HG02938 (cell line): ENCODE measurements around the gene PAX2.

Experiments used
- ATAC-seq: cut with Tn5 transposase; IDR thresholded peaks from one replicate; pipeline ENCODE4 v1.9.1; 2021; ENCODE audit warnings: mild to moderate bottlenecking, moderate library complexity; ENCODE audit not compliant: unreplicated experiment

Gene PAX2

DNA sequence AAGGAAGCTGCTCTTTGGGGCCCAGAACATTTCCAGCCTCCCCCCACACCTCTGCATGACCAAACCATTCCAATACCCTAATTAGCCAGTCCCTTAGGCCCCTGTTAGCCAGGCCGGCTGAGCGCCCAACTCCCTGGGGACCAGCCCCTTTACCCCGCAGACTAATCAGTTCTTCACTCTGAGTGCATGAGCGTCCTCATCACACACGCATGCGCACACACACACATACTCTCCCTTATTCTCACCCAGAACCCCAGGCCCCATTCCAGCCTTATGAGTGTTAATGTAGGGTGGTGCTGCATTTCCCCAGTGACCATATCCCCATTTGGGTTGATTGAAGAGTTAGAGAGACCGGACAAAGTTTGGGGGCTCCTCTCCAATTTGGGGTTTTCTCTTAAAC, 90.4 kb downstream of the PAX2 start:
- ATAC-seq, result no peak

- ATAC-seq, result no peak
These were observed 91.5 kb downstream of the PAX2 start for GRCh38 chr10:100836891-100837290.

DNA sequence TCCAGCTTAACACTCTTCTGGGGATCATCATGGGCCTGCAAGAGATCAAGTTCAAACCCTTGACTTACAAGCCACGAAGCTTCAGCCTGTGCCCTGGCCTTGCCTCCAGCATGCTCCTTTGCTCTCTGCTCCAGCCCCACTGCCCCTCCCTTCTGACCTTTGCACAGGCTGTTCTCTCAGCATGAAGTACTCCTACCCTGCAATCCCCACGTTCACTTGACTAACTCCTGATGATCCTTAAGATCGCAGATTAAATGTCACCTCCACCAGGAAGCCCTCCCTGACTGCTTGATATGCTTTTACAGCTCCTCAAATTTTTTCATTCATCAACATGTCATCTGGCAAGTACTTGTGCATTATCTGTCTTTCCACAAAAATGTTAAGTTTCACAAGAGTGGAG, 91.9 kb downstream of the PAX2 start:
- no peak for ATAC-seq

- ATAC-seq, result no peak
These were observed 93.6 kb downstream of the PAX2 start for GRCh38 chr10:100838986-100839385.

GRCh38 chr10:100841528-100841927, 96.1 kb downstream of the PAX2 start:
- ATAC-seq, result no peak

GRCh38 chr10:100847440-100847839, 102.1 kb downstream of the PAX2 start:
- ATAC-seq, result no peak

DNA sequence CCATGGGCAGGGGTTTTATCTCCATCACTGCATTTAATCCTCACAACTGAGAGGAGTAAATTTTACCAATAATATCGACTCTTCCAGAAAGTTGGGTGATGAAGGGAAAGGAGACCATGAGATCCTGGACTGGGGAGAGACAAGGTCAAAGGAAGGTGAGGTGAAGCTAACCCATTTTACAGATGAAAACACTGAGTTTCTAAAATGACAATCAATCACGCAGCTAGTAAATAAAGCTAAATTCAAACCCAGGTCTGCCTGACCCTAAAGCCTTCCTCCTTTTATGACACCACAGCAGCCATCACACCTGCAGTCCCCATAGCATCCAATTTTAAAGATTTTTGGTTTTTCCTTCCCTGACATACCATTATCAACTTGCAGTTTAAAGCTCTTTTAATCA, 103.4 kb downstream of the PAX2 start:
- ATAC-seq, result no peak

GRCh38 chr10:100858261-100858660, 112.9 kb downstream of the PAX2 start:
- no peak for ATAC-seq

- ATAC-seq, result no peak
These were observed 113.5 kb downstream of the PAX2 start for GRCh38 chr10:100858747-100859483.

DNA sequence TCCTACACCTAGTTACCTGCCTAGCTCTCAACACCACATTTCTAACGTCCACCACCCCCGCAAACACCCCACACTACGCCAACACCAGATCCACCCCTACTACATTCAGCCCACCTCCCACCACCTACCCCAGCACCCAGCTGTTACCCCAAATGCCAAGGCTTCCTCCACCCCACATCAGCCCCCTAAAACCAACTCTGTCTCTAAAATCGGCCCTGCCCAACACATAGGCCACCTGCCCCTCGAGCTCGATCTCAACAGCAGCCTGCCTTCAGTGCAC, 114.0 kb downstream of the PAX2 start:
- no peak for ATAC-seq

- no peak for ATAC-seq
These were observed 118.1 kb downstream of the PAX2 start for GRCh38 chr10:100863433-100863832.

DNA sequence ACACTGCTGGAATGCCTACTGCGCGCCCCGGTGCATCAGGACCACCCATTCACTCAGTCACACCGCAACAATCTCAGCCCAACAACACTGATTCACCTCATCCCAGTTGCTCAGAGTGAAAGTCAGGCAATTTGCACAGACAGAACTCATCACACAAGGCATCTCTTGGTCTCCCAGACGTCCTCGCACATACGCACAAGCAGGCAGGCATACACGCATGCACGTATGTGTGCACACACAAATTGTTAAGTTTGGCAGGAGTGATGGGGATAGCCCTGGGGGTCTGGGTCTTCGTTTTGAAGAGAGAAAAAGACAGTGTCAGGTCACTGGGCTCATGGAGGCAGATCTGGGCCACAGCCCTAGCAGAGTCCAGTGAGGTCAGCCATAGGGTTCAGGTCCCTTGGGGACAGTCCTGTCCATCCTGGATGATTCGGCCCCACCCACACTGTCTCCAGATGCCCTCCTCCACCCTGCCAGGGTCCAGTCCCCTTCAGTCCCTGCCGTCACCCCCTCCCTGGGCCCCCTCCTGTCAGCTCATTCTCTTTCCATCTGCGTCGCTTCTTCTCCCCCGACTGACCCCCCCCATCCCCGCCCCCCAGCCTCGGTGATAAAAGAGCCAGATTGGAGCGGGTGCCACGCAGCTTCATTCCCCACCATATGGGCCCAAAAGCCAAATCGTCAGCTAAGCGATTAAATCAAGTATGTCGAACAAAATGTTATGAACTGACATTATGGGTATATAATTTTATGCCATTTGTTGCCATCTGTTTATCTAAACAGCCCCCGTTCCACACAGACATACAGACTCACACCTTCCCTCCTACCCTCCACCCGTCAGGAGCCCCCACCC, 118.9 kb downstream of the PAX2 start:
- no peak for ATAC-seq

DNA sequence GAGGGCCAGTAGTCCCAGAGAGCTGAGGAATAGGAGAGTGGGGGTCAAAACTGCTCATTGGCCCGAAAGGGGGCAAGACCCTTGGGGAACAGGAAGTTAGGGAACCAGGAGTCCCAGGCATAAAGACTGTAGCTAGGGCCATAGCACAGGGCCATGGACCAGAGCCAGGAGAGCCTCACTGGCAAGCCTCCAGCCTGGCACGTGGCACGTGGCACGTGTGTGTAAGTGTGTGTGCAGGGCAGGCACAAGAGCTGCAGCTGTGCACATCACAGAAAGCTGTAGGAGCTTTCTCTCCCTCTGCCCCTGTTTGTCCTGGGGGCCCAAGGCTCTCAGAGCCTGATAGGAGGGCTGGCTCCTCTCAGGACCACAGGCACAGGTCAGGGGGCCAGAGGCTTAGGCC, 119.6 kb downstream of the PAX2 start:
- no peak for ATAC-seq

DNA sequence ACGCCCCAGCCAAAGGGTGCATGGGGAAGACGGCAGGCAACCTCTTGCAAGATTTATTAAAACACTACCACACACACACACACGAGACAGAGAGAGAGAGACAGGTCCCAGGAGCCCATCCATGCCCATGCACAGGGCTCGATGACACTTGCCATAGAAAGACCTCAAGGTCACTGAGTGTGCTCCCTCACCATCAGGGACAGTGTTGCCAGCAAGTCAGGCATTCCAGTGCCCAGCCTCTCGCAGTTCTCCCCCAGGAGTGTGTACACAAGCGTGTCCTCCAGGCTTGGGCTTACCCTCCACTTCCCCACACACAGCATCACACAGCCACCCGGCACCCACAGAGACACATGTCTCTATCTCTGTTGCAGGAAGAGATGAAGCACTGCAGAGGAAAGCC, 120.6 kb downstream of the PAX2 start:
- ATAC-seq, result no peak

GRCh38 chr10:100866575-100867098, 121.3 kb downstream of the PAX2 start:
- no peak for ATAC-seq

- ATAC-seq, result no peak
These were observed 122.0 kb downstream of the PAX2 start for GRCh38 chr10:100867261-100867963.

GRCh38 chr10:100868382-100868781, 123.0 kb downstream of the PAX2 start:
- no peak for ATAC-seq

GRCh38 chr10:100869399-100869798, 124.0 kb downstream of the PAX2 start:
- no peak for ATAC-seq

GRCh38 chr10:100872034-100872791, 126.8 kb downstream of the PAX2 start:
- ATAC-seq, result no peak

GRCh38 chr10:100873146-100873826, 127.9 kb downstream of the PAX2 start:
- ATAC-seq, result no peak
